GM12874 (cell line): ENCODE results near the gene PMFBP1.
A peak's percentile ranks its signal among the peaks of the same experiment; 100 is the strongest.

ENCODE experiments used
- CTCF ChIP-seq: IDR thresholded peaks from 2 replicates; pipeline ENCODE4 v1.5.1; 2011; ENCODE audit warnings: low read depth, mild to moderate bottlenecking, control low read depth, low read length, moderate library complexity; ENCODE audit not compliant: insufficient read depth

Gene PMFBP1

DNA sequence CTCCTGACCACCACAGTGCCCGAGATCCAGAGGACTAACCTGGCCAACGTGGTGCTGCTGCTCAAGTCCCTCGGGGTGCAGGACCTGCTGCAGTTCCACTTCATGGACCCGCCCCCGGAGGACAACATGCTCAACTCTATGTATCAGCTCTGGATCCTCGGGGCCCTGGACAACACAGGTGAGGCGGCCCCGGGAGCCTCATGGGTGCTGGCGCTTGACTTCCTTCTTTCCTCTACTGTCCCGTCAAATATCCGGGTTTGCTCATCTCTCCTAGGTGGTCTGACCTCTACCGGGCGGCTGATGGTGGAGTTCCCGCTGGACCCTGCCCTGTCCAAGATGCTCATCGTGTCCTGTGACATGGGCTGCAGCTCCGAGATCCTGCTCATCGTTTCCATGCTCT, 64.6 kb downstream of the PMFBP1 start:
- TF ChIP-seq CTCF = no peak

GRCh38 chr16:72105978-72106377, 66.0 kb downstream of the PMFBP1 start:
- no peak for TF ChIP-seq CTCF

- TF ChIP-seq CTCF = no peak
Observed at GRCh38 chr16:72104905-72105304, 67.0 kb downstream of the PMFBP1 start.

DNA sequence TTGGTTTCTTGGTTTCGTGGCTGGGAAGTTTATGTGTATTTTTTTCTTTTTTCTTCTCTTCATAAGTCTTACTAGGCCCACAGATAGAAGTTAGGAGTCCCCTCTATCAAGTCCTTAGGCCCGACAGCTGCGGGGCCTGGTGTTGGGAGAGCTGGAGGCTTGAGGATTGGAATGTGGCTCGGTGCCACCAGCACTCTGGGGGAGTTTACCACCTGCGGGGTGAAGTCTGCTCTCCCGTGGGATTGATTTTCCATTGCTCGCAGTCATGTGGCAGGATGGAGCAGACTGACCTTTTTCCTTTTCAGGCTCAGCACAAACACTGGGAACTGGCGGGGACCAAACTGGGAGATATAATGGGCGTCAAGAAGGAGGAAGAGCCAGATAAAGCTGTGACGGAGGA, 70.8 kb downstream of the PMFBP1 start:
- TF ChIP-seq CTCF = no peak

DNA sequence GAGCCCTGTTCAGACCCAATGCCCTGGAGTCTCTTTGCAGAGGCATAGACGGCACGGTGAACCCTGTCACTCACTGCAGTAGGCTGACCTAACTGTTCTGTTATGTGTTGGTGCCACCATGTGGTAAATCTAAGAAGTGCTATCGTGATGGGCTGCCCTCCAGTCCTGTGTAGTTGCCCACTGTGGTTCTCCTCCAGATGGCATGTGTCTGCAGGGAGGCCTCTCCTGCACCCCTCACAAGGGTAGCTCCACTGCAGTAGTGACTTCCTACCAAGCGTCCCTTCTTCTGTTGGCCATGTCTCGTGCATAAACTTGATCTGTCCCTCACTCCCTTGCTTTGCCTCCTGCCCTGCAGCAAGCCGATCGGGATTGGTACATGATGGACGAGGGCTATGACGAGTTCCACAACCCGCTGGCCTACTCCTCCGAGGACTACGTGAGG, 72.6 kb downstream of the PMFBP1 start:
- peak; percentile 56; the same call in 1 of the 2 replicates for TF ChIP-seq CTCF

- TF ChIP-seq CTCF = no peak
Observed at GRCh38 chr16:72098936-72099335, 73.0 kb downstream of the PMFBP1 start.

DNA sequence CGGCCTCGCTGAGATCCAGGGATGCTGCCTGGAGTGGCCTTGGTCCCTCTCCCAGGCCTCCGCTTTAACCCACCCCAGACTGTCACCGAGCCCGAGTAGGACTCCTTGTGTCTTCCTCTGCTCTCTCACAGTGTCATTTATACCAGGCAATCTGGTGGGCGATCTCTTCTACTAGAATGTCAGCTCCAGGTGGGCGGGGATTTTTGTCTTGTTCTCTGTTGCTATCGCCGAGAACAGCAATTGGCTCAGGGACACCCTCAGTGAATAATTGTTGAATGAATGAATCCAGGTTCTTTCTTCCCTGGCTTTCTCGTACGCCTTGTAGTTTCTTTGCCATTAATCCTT, 77.7 kb downstream of the PMFBP1 start:
- TF ChIP-seq CTCF = no peak
